GM23338 (cell line): ENCODE results near the gene SPTLC2. TPM values are rescaled to one million over a fixed set of nuclear protein-coding genes. Genes with fewer than 3 reads are reported as not detected.

ENCODE experiments used
- ATAC-seq: fragments of 200-7000 bp; cut with Tn5 transposase; 3 replicates; pipeline ENCODE4 v1.9.1; 2020
- DNase-seq: peaks from one replicate; pipeline ENCODE4 v3.0.0-alpha.2; 2015; ENCODE audit warnings: low spot score
- H2AFZ ChIP-seq: fragments of 200-600 bp; sonication (generic); 2 replicates; pipeline ENCODE4 v1.8.0; 2016; ENCODE audit warnings: antibody characterized with exemption, mild to moderate bottlenecking, moderate library complexity
- H3F3A ChIP-seq: fragments of 200-600 bp; sonication (generic); replicated peaks from 2 replicates; pipeline ENCODE4 v1.8.0; 2017; ENCODE audit warnings: antibody characterized with exemption, mixed run types, low read depth
- H3K27ac ChIP-seq: fragments of 200-600 bp; sonication (generic); 2 replicates; pipeline ENCODE4 v1.6.1; 2016; ENCODE audit warnings: low read depth
- H3K27me3 ChIP-seq: fragments of 200-600 bp; sonication (generic); 2 replicates; pipeline ENCODE4 v1.8.0; 2016; ENCODE audit warnings: mild to moderate bottlenecking, mixed run types, moderate library complexity; ENCODE audit not compliant: insufficient read depth
- H3K36me3 ChIP-seq: fragments of 200-600 bp; sonication (generic); 2 replicates; pipeline ENCODE4 v1.8.0; 2016; ENCODE audit warnings: mild to moderate bottlenecking; ENCODE audit not compliant: insufficient read depth
- H3K4me1 ChIP-seq: fragments of 200-600 bp; sonication (generic); 2 replicates; pipeline ENCODE4 v1.8.0; 2016; ENCODE audit warnings: mild to moderate bottlenecking, moderate library complexity; ENCODE audit not compliant: insufficient read depth
- H3K4me2 ChIP-seq: fragments of 200-600 bp; sonication (generic); 2 replicates; pipeline ENCODE4 v1.7.1; 2017; ENCODE audit warnings: mixed run types
- H3K4me3 ChIP-seq: fragments of 200-600 bp; sonication (generic); 2 replicates; pipeline ENCODE4 v1.6.1; 2016; ENCODE audit warnings: mixed run types
- H3K79me2 ChIP-seq: fragments of 200-600 bp; sonication (generic); replicated peaks from 2 replicates; pipeline ENCODE4 v1.8.0; 2017; ENCODE audit warnings: mild to moderate bottlenecking; ENCODE audit not compliant: insufficient read depth
- H3K9me2 ChIP-seq: fragments of 200-600 bp; sonication (generic); 2 replicates; pipeline ENCODE4 v1.8.0; 2017; ENCODE audit not compliant: insufficient read depth
- H4K20me1 ChIP-seq: fragments of 200-600 bp; sonication (generic); replicated peaks from 2 replicates; pipeline ENCODE4 v1.8.0; 2017; ENCODE audit warnings: mild to moderate bottlenecking; ENCODE audit not compliant: insufficient read depth
- H3K27ac Mint-ChIP-seq: 2 replicates; pipeline ENCODE4 v1.8.0; 2020; ENCODE audit warnings: inconsistent platforms, mild to moderate bottlenecking, moderate library complexity, mixed read lengths
- H3K27me3 Mint-ChIP-seq: 3 replicates; pipeline ENCODE4 v1.8.0; 2022; ENCODE audit warnings: low read depth, mild to moderate bottlenecking, moderate library complexity, mixed read lengths, inconsistent platforms; ENCODE audit not compliant: insufficient read depth, poor library complexity
- H3K36me3 Mint-ChIP-seq: 3 replicates; pipeline ENCODE4 v1.8.0; 2021; ENCODE audit warnings: low read depth, mild to moderate bottlenecking, inconsistent platforms, moderate library complexity, mixed read lengths
- H3K4me1 Mint-ChIP-seq: 3 replicates; pipeline ENCODE4 v1.8.0; 2020; ENCODE audit warnings: mild to moderate bottlenecking, inconsistent platforms, mixed read lengths
- H3K4me3 Mint-ChIP-seq: 3 replicates; pipeline ENCODE4 v1.8.0; 2021; ENCODE audit warnings: moderate library complexity, mild to moderate bottlenecking, inconsistent platforms, mixed read lengths
- H3K9me3 Mint-ChIP-seq: 3 replicates; pipeline ENCODE4 v1.8.0; 2020; ENCODE audit warnings: moderate library complexity, mild to moderate bottlenecking, inconsistent platforms, mixed read lengths
- CREB1 ChIP-seq: fragments of 250-450 bp; sonication (Bioruptor Pico); IDR thresholded peaks from 2 replicates; pipeline ENCODE4 v1.5.0; 2020; ENCODE audit warnings: low read depth, mild to moderate bottlenecking, moderate library complexity
- EZH2 ChIP-seq: fragments of 200-600 bp; sonication (generic); IDR thresholded peaks from one replicate; pipeline ENCODE4 v1.8.0; 2017; ENCODE audit warnings: antibody characterized with exemption, mild to moderate bottlenecking, low read depth; ENCODE audit not compliant: unreplicated experiment
- EZH2phosphoT487 ChIP-seq: fragments of 200-600 bp; sonication (generic); IDR thresholded peaks from one replicate; pipeline ENCODE4 v1.8.1; 2018; ENCODE audit warnings: antibody characterized with exemption; ENCODE audit not compliant: unreplicated experiment
- JUNB ChIP-seq: IDR thresholded peaks from one replicate; pipeline ENCODE4 v1.6.1; 2016; ENCODE audit warnings: antibody characterized with exemption; ENCODE audit not compliant: unreplicated experiment
- NANOG ChIP-seq: IDR thresholded peaks from 2 replicates; pipeline ENCODE4 v1.6.1; 2016; ENCODE audit warnings: antibody characterized with exemption, borderline replicate concordance
- POLR2AphosphoS5 ChIP-seq: IDR thresholded peaks from 2 replicates; pipeline ENCODE4 v1.6.1; 2016; ENCODE audit warnings: antibody characterized with exemption, low read depth
- STAT1 ChIP-seq: IDR thresholded peaks from one replicate; pipeline ENCODE4 v1.6.1; 2016; ENCODE audit warnings: antibody characterized with exemption; ENCODE audit not compliant: unreplicated experiment
- ZNF114 ChIP-seq: fragments of 250-450 bp; sonication (Bioruptor Pico); IDR thresholded peaks from 2 replicates; pipeline ENCODE4 v1.5.0; 2020; ENCODE audit warnings: mild to moderate bottlenecking, moderate library complexity
- ZNF331 ChIP-seq: fragments of 250-450 bp; sonication (Bioruptor Pico); IDR thresholded peaks from 2 replicates; pipeline ENCODE4 v1.5.0; 2020; ENCODE audit warnings: low read depth, mild to moderate bottlenecking, moderate library complexity
- polyA plus RNA-seq: library from polyadenylated mRNA; unstranded; fragments of >200 nt; fragmentation: Nextera tagmentation; extraction: Ambion mirVana; gene quantifications from 2 replicates; pipeline ENCODE4 v1.2.1, GENCODE V29; 2016
- total RNA-seq: library from RNA; depleted of rRNA; stranded (reverse); fragments of >200 nt; shearing (Covaris generic); gene quantifications from 2 replicates; pipeline ENCODE4 v1.2.3, GENCODE V29; 2014
- TF ChIP-seq, protein P1 (sequence below): IDR thresholded peaks from 2 replicates; pipeline ENCODE4 v1.6.1; 2016; ENCODE audit warnings: antibody characterized with exemption
- TF ChIP-seq, protein P2 (sequence below), 2 experiments: fragments of 200-600 bp in 1 of 2; sonication (generic) in 1 of 2; conservative IDR thresholded peaks; 2 replicates each; pipeline versions ENCODE4 v1.5.1 to v1.6.1; 2016 to 2017; ENCODE audit warnings: antibody characterized with exemption in 2 of 2, low read depth in 2 of 2, mild to moderate bottlenecking in 2 of 2, moderate library complexity in 1 of 2
- TF ChIP-seq, protein P3 (sequence below): IDR thresholded peaks from one replicate; pipeline ENCODE4 v1.6.1; 2018; ENCODE audit warnings: antibody characterized with exemption; ENCODE audit not compliant: unreplicated experiment

The SPTLC2 gene
- total and polyA plus RNA-seq, 2 experiments from 2014 or later, result 22.3 to 38.9 TPM

DNA sequence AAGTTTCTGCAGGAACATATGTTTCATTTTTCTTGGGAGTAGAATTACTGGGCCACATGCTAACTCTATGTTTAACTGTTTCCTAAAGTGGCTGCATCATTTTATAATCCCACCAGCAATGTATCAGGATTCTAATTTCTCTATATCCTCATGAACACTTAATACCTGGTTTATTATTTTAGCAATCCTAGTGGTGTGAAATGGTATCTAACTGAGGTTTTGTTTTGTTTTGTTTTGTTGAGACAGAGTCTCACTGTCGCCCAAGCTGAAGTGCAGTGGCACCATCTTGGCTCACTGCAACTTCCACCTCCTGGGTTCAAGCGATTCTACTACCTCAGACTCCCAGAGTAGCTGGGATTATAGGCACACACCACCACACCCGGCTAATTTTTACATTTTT, 6.5 kb downstream of the SPTLC2 start:
- ATAC-seq, result no peak
- Histone ChIP-seq H3K4me1 (peaks cover 20% of the 10 kb centered on the region), H3K4me3 (no peak overlapping the region), H3K27me3 (no peaks in the 10 kb centered on the region), H2AFZ (no peak overlapping the region), H3K36me3 (no peaks in the 10 kb centered on the region; the same call in 1 of the 2 replicates), H3K27ac (no peak overlapping the region), H3K9me2 (no peaks in the 10 kb centered on the region), H3F3A (no peaks in the 10 kb centered on the region), H3K79me2 (peaks cover 99% of the 10 kb centered on the region), H3K4me2 (no peak overlapping the region), H4K20me1 (peaks cover 22% of the 10 kb centered on the region)
- Mint-ChIP-seq H3K27me3 (peaks cover 2% of the 10 kb centered on the region), H3K36me3 (peaks cover 4% of the 10 kb centered on the region; the same call in 2 of the 3 replicates), H3K4me3 (no peak overlapping the region), H3K9me3 (no peaks in the 10 kb centered on the region), H3K4me1 (peaks cover 27% of the 10 kb centered on the region), H3K27ac (no peak overlapping the region)
- TF ChIP-seq JUNB, result no peak
- DNase-seq, result no peak

DNA sequence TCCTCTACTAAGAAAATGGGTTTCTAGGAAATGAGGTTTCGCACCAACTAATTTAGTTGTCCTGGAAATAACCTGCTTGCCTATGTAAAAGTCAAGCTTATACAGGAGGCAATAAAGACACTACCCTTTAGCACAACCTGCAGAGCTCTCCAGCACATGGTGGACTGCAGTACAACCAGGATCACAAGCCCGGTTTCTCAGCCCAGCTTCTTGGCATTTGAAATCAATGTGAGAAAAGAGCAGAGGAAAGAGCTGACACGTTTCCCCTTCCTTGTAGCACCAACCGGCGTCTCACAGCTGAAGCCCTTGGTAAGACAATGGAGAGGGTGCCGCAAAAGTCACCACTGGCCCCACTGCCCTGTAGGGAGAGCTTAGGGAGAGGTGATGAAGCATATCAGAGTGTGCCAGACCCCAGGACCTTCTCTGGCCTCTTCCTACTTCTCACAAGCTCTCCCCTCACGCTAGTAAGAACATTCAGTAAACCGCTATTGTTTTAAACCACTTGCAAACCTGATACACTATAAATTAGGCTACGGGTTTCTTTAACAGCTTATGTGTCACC, 8.6 kb downstream of the SPTLC2 start:
- Histone ChIP-seq H3K27me3 (no peaks in the 10 kb centered on the region), H3K27ac (peak overlapping the region; percentile 70), H3F3A (no peaks in the 10 kb centered on the region), H3K4me2 (0 out of 2 replicates have a peak overlapping the region, but pooled peaks have one; percentile 29), H3K36me3 (peaks cover 5% of the 10 kb centered on the region; the same call in 1 of the 2 replicates), H3K4me3 (no peak overlapping the region), H3K9me2 (no peaks in the 10 kb centered on the region), H3K79me2 (peaks cover 99% of the 10 kb centered on the region), H4K20me1 (peaks cover 22% of the 10 kb centered on the region), H2AFZ (no peak overlapping the region), H3K4me1 (peaks cover 10% of the 10 kb centered on the region)
- Mint-ChIP-seq H3K4me3 (no peak overlapping the region), H3K9me3 (peaks cover 8% of the 10 kb centered on the region; the same call in 2 of the 3 replicates), H3K27ac (peak overlapping the region; percentile 72), H3K27me3 (peaks cover 2% of the 10 kb centered on the region), H3K4me1 (peaks cover 12% of the 10 kb centered on the region), H3K36me3 (peaks cover 17% of the 10 kb centered on the region)
- peak; percentile 30 for DNase-seq
- peak; percentile 86 for ATAC-seq
- TF ChIP-seq CREB1 (CRISPR knock-in tag), result no peak
- no peak for TF ChIP-seq ZNF331 (CRISPR knock-in tag)
- TF ChIP-seq, protein P1, sequence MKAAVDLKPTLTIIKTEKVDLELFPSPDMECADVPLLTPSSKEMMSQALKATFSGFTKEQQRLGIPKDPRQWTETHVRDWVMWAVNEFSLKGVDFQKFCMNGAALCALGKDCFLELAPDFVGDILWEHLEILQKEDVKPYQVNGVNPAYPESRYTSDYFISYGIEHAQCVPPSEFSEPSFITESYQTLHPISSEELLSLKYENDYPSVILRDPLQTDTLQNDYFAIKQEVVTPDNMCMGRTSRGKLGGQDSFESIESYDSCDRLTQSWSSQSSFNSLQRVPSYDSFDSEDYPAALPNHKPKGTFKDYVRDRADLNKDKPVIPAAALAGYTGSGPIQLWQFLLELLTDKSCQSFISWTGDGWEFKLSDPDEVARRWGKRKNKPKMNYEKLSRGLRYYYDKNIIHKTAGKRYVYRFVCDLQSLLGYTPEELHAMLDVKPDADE, result no peak
- no peak for TF ChIP-seq JUNB
- TF ChIP-seq POLR2AphosphoS5, result no peak
- no peak for TF ChIP-seq EZH2
- no peak for TF ChIP-seq STAT1
- TF ChIP-seq EZH2phosphoT487, result no peak
- TF ChIP-seq, protein P2, sequence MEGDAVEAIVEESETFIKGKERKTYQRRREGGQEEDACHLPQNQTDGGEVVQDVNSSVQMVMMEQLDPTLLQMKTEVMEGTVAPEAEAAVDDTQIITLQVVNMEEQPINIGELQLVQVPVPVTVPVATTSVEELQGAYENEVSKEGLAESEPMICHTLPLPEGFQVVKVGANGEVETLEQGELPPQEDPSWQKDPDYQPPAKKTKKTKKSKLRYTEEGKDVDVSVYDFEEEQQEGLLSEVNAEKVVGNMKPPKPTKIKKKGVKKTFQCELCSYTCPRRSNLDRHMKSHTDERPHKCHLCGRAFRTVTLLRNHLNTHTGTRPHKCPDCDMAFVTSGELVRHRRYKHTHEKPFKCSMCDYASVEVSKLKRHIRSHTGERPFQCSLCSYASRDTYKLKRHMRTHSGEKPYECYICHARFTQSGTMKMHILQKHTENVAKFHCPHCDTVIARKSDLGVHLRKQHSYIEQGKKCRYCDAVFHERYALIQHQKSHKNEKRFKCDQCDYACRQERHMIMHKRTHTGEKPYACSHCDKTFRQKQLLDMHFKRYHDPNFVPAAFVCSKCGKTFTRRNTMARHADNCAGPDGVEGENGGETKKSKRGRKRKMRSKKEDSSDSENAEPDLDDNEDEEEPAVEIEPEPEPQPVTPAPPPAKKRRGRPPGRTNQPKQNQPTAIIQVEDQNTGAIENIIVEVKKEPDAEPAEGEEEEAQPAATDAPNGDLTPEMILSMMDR (conservative IDR thresholded peaks at IDR 0.05; ENCODE audit: low read depth in 2 of 2), result no peak
- no peak for TF ChIP-seq NANOG
- TF ChIP-seq, protein P3, sequence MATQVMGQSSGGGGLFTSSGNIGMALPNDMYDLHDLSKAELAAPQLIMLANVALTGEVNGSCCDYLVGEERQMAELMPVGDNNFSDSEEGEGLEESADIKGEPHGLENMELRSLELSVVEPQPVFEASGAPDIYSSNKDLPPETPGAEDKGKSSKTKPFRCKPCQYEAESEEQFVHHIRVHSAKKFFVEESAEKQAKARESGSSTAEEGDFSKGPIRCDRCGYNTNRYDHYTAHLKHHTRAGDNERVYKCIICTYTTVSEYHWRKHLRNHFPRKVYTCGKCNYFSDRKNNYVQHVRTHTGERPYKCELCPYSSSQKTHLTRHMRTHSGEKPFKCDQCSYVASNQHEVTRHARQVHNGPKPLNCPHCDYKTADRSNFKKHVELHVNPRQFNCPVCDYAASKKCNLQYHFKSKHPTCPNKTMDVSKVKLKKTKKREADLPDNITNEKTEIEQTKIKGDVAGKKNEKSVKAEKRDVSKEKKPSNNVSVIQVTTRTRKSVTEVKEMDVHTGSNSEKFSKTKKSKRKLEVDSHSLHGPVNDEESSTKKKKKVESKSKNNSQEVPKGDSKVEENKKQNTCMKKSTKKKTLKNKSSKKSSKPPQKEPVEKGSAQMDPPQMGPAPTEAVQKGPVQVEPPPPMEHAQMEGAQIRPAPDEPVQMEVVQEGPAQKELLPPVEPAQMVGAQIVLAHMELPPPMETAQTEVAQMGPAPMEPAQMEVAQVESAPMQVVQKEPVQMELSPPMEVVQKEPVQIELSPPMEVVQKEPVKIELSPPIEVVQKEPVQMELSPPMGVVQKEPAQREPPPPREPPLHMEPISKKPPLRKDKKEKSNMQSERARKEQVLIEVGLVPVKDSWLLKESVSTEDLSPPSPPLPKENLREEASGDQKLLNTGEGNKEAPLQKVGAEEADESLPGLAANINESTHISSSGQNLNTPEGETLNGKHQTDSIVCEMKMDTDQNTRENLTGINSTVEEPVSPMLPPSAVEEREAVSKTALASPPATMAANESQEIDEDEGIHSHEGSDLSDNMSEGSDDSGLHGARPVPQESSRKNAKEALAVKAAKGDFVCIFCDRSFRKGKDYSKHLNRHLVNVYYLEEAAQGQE, result no peak
- TF ChIP-seq ZNF114 (CRISPR knock-in tag), result no peak
